ENCODE results near the gene LTBP1.

GRCh38 chr2:33302348-33302747 is 355.6 kb downstream of the LTBP1 start:
- TF ChIP-seq CTCF (IDR thresholded peaks at IDR 0.05; ENCODE audit: insufficient read depth, low read depth, low read length) (no peak), EZH2 (IDR thresholded peaks at IDR 0.05; ENCODE audit: insufficient read depth, low read length) (no peak)

Measured in astrocyte (in vitro differentiated cells and primary cell).